HepG2 (cell line): Measurements from ENCODE around the gene AHSG.

Source experiments
- HCFC1 ChIP-seq: fragments of 150-350 bp; IDR thresholded peaks from 2 replicates; pipeline ENCODE4 v1.6.1; 2014; ENCODE audit warnings: low read depth, low read length
- POLR2A ChIP-seq, 2 experiments: IDR thresholded peaks; 2 replicates each; pipeline ENCODE4 v1.6.1; 2011; ENCODE audit warnings: low read depth in 2 of 2, low read length in 2 of 2, mild to moderate bottlenecking in 1 of 2, moderate library complexity in 1 of 2; ENCODE audit not compliant: insufficient read depth in 1 of 2
- RBAK ChIP-seq: sonication (generic); formaldehyde crosslinking; IDR thresholded peaks from 2 replicates; pipeline ENCODE4 v1.5.1; 2020; ENCODE audit warnings: mild to moderate bottlenecking, missing genetic modification reagents
- RBFOX2 ChIP-seq: fragments of 200-400 bp; formaldehyde crosslinking; IDR thresholded peaks from 2 replicates; pipeline ENCODE4 v1.6.1; 2017; ENCODE audit warnings: low read depth, mild to moderate bottlenecking, low read length
- SYNCRIP ChIP-seq: fragments of 200-400 bp; formaldehyde crosslinking; IDR thresholded peaks from 2 replicates; pipeline ENCODE4 v1.6.1; 2018; ENCODE audit warnings: mild to moderate bottlenecking, low read depth, low read length; ENCODE audit not compliant: insufficient read depth
- TBL1XR1 ChIP-seq: fragments of 150-350 bp; IDR thresholded peaks from 2 replicates; pipeline ENCODE4 v1.6.1; 2014; ENCODE audit warnings: borderline replicate concordance, low read length; ENCODE audit not compliant: partially characterized antibody
- U2AF1 ChIP-seq: fragments of 200-400 bp; formaldehyde crosslinking; optimal IDR thresholded peaks from 2 replicates; pipeline ENCODE3; 2017; ENCODE audit warnings: mild to moderate bottlenecking, low read depth, low read length
- ZNF335 ChIP-seq: sonication (generic); formaldehyde crosslinking; IDR thresholded peaks from 2 replicates; pipeline ENCODE4 v1.4.0; 2020; ENCODE audit warnings: missing genetic modification reagents
- ZNF674 ChIP-seq: sonication (generic); formaldehyde crosslinking; IDR thresholded peaks from 2 replicates; pipeline ENCODE4 v1.5.0; 2020; ENCODE audit warnings: low read depth, mild to moderate bottlenecking, missing genetic modification reagents
- TF ChIP-seq, protein P1 (sequence below): sonication (generic); formaldehyde crosslinking; IDR thresholded peaks from 2 replicates; pipeline ENCODE4 v1.5.0; 2020; ENCODE audit warnings: missing genetic modification reagents
- TF ChIP-seq, protein P2 (sequence below): sonication (generic); formaldehyde crosslinking; IDR thresholded peaks from 2 replicates; pipeline ENCODE4 v1.5.0; 2020; ENCODE audit warnings: mild to moderate bottlenecking, missing genetic modification reagents, moderate library complexity
- TF ChIP-seq, protein P3 (sequence below): sonication (generic); formaldehyde crosslinking; IDR thresholded peaks from 2 replicates; pipeline ENCODE4 v1.4.0; 2020; ENCODE audit warnings: missing genetic modification reagents
- TF ChIP-seq, protein P4 (sequence below): fragments of 450-650 bp; IDR thresholded peaks from 2 replicates; pipeline ENCODE4 v1.6.1; 2017; ENCODE audit warnings: mild to moderate bottlenecking

DNA sequence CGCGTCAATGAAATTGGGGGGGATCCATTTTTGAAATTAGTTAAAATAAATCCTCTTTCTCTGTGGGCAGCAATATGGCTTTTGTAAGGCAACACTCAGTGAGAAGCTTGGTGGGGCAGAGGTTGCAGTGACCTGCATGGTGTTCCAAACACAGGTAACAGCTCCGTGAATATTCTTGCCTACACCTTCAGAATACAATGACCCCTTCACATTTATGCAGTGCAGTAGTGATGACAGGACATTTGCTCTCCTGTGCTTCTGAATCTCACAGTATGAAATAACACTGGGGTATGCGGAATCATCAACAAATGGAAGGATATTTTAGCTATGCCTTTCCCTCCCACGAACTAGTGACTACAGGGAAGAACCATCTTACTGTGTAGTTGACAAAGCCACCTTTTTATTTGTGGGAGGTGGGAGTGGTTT, 6.9 kb downstream of the AHSG start:
- no peak for TF ChIP-seq HCFC1
- TF ChIP-seq, protein P1, sequence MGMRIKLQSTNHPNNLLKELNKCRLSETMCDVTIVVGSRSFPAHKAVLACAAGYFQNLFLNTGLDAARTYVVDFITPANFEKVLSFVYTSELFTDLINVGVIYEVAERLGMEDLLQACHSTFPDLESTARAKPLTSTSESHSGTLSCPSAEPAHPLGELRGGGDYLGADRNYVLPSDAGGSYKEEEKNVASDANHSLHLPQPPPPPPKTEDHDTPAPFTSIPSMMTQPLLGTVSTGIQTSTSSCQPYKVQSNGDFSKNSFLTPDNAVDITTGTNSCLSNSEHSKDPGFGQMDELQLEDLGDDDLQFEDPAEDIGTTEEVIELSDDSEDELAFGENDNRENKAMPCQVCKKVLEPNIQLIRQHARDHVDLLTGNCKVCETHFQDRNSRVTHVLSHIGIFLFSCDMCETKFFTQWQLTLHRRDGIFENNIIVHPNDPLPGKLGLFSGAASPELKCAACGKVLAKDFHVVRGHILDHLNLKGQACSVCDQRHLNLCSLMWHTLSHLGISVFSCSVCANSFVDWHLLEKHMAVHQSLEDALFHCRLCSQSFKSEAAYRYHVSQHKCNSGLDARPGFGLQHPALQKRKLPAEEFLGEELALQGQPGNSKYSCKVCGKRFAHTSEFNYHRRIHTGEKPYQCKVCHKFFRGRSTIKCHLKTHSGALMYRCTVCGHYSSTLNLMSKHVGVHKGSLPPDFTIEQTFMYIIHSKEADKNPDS (CRISPR knock-in tag): no peak
- TF ChIP-seq TBL1XR1: no peak
- TF ChIP-seq, protein P2, sequence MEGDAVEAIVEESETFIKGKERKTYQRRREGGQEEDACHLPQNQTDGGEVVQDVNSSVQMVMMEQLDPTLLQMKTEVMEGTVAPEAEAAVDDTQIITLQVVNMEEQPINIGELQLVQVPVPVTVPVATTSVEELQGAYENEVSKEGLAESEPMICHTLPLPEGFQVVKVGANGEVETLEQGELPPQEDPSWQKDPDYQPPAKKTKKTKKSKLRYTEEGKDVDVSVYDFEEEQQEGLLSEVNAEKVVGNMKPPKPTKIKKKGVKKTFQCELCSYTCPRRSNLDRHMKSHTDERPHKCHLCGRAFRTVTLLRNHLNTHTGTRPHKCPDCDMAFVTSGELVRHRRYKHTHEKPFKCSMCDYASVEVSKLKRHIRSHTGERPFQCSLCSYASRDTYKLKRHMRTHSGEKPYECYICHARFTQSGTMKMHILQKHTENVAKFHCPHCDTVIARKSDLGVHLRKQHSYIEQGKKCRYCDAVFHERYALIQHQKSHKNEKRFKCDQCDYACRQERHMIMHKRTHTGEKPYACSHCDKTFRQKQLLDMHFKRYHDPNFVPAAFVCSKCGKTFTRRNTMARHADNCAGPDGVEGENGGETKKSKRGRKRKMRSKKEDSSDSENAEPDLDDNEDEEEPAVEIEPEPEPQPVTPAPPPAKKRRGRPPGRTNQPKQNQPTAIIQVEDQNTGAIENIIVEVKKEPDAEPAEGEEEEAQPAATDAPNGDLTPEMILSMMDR (CRISPR knock-in tag): no peak
- TF ChIP-seq U2AF1: no peak
- no peak for TF ChIP-seq ZNF674
- no peak for TF ChIP-seq SYNCRIP
- TF ChIP-seq POLR2A (IDR thresholded peaks at IDR 0.05; ENCODE audit: insufficient read depth in 1 of 2, low read depth in 2 of 2, low read length in 2 of 2): peak; percentile 30 to 72; a peak in 2 of 4 replicates
- no peak for TF ChIP-seq RBAK
- TF ChIP-seq, protein P3, sequence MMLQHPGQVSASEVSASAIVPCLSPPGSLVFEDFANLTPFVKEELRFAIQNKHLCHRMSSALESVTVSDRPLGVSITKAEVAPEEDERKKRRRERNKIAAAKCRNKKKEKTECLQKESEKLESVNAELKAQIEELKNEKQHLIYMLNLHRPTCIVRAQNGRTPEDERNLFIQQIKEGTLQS (CRISPR knock-in tag): no peak
- TF ChIP-seq RBFOX2: peak; percentile 65
- TF ChIP-seq ZNF335 (CRISPR knock-in tag): no peak
- TF ChIP-seq, protein P4, sequence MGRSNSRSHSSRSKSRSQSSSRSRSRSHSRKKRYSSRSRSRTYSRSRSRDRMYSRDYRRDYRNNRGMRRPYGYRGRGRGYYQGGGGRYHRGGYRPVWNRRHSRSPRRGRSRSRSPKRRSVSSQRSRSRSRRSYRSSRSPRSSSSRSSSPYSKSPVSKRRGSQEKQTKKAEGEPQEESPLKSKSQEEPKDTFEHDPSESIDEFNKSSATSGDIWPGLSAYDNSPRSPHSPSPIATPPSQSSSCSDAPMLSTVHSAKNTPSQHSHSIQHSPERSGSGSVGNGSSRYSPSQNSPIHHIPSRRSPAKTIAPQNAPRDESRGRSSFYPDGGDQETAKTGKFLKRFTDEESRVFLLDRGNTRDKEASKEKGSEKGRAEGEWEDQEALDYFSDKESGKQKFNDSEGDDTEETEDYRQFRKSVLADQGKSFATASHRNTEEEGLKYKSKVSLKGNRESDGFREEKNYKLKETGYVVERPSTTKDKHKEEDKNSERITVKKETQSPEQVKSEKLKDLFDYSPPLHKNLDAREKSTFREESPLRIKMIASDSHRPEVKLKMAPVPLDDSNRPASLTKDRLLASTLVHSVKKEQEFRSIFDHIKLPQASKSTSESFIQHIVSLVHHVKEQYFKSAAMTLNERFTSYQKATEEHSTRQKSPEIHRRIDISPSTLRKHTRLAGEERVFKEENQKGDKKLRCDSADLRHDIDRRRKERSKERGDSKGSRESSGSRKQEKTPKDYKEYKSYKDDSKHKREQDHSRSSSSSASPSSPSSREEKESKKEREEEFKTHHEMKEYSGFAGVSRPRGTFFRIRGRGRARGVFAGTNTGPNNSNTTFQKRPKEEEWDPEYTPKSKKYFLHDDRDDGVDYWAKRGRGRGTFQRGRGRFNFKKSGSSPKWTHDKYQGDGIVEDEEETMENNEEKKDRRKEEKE: no peak
